Measurements from ENCODE around the gene SNTB2. TPM values are rescaled to one million over a fixed set of nuclear protein-coding genes. Genes with fewer than 3 reads are reported as not detected.
A peak's percentile ranks its signal among the peaks of the same experiment; 100 is the strongest.

SNTB2 gene
- total RNA-seq, 2 donors from 2014 or later: 34.5 to 34.8 TPM

DNA sequence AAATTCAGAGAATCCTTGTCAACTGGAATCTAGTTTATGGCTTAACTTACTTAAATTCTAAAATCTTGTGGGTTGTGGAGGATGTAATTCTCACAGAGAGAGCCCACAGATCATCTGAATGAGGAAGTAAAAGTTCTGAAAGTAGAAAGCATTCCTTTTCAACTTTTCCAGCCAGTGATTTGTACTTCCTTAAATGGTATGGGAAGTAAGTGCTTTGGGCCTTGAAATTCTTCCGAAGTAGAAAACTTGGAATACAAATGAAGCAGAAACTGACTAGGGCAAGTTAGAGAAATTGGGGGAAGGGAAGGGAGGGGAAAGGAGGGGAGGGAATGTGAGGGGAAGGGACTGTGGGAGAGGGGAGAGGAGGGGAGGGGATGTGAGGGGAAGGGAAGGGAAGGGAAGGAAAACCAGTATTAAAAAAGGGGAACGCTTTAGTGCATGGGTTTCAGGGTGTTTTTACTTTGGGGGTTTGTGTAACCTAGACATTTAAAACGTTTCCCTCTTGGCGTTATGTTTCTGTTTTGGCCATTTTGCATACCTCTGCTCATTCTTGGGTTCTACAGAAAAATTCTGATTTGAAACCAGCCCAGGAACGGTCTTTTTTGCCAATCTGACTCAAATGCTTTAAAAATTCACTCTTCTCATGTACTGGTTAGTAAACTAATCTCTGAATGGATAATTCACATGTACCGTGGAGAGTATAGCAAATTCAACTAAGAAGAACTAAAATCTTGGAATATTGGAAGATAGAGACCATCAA lies 15.5 kb upstream of the SNTB2 start:
- intact Hi-C loops (cut with DNase I): no loop called here
- Histone ChIP-seq H3K9ac (ENCODE audit: low read depth in 2 of 2, low read length in 2 of 2) (no peak overlapping the region), H3K4me3 (no peak overlapping the region), H3K36me3 (peaks cover 4% of the 10 kb centered on the region), H3K9me3 (no peaks in the 10 kb centered on the region), H3K27me3 (no peaks in the 10 kb centered on the region), H3K27ac (peak overlapping the region; percentile 47), H3K4me1 (peaks cover 11% of the 10 kb centered on the region)
- DNase-seq: no peak
- TF ChIP-seq, protein P1, sequence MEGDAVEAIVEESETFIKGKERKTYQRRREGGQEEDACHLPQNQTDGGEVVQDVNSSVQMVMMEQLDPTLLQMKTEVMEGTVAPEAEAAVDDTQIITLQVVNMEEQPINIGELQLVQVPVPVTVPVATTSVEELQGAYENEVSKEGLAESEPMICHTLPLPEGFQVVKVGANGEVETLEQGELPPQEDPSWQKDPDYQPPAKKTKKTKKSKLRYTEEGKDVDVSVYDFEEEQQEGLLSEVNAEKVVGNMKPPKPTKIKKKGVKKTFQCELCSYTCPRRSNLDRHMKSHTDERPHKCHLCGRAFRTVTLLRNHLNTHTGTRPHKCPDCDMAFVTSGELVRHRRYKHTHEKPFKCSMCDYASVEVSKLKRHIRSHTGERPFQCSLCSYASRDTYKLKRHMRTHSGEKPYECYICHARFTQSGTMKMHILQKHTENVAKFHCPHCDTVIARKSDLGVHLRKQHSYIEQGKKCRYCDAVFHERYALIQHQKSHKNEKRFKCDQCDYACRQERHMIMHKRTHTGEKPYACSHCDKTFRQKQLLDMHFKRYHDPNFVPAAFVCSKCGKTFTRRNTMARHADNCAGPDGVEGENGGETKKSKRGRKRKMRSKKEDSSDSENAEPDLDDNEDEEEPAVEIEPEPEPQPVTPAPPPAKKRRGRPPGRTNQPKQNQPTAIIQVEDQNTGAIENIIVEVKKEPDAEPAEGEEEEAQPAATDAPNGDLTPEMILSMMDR (IDR thresholded peaks at IDR 0.05): no peak

DNA sequence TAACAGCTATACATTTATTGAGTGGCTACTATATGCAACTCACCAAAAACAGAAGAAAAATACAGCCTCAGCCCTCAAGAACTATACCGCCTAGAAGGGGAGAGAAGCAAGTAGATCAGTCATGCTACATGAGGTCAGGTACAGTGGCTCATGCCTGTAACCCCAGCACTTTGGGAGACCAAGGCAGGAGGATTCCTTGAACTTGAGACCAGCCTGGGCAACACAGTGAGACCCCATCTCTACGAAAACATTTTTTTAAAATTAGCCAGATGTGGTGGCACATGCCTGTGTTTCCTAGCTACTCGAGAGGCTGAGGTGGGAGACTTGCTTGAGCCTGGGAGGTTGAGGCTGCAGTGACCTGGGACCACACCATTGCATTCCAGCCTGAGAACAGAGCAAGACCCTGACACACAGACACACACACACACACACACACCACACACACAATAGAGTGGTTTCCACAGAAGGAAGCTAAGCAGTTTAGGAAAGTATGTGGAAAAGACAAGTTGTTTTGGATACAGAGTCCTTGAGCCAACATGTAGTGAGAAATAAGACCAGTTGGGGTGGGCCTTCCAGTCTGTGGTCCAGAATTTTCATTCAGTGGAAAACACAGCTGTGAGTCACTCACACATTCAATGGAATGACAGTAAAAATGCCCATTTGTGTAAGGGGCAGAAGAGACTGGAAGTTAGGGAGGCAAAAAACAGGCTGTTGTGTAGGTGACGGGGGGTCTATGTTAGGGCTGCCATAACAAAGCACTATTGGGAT lies 10.7 kb upstream of the SNTB2 start:
- TF ChIP-seq, protein P1 (IDR thresholded peaks at IDR 0.05): no peak
- Histone ChIP-seq H3K4me3 (no peak overlapping the region), H3K36me3 (no peaks in the 10 kb centered on the region), H3K4me1 (peaks cover 11% of the 10 kb centered on the region), H3K9me3 (no peaks in the 10 kb centered on the region), H3K27ac (no peak overlapping the region), H3K9ac (ENCODE audit: low read depth in 2 of 2, low read length in 2 of 2) (no peak overlapping the region), H3K27me3 (no peaks in the 10 kb centered on the region)
- intact Hi-C loops (cut with DNase I): no loop called here
- no peak for DNase-seq

DNA sequence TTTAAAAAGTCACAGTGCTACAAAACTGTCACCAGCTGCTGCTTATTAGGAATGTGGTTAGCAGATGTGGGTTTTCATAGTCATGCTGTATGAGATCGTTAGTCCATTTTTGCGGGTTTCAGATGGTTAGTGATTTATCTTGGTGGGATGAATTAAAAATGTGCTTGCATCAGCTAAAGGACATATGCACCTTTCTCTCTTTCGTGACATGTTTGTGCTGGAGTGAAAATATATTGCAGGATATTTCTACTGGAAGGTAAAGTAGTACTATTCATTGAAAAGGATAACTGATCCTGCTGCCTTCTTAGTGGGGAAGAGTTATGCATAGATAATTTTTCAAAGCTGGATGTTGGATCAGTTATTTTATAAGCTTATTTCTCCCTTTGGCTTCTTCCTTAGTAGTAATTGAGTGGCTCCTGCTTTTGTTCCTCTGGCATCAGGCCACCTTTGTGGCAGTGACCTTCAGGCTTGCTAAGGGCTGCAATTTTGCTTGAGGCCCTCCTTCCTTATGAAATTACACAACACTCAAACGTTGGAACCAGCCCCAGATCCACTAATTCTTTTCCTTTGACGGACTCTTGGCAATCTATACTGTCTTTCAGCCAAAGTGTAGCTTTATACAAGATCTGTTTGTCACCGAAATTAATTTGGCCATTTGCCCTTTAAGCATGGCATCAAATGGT lies 7.5 kb upstream of the SNTB2 start:
- peak overlapping the region; percentile 66 for H3K27ac ChIP-seq
- no peak overlapping the region for H3K4me3 ChIP-seq
- no peaks in the 10 kb centered on the region for H3K36me3 ChIP-seq
- H3K4me1 ChIP-seq: no peaks in the 10 kb centered on the region
- no peaks in the 10 kb centered on the region for H3K27me3 ChIP-seq
- TF ChIP-seq, protein P1 (IDR thresholded peaks at IDR 0.05): no peak
- intact Hi-C loops (cut with DNase I): no loop called here
- peak overlapping the region in 1 of 2 donors; percentile 13 for H3K9ac ChIP-seq (ENCODE audit: low read depth in 2 of 2, low read length in 2 of 2)
- H3K9me3 ChIP-seq: no peaks in the 10 kb centered on the region
- DNase-seq: peak; percentile 85

DNA sequence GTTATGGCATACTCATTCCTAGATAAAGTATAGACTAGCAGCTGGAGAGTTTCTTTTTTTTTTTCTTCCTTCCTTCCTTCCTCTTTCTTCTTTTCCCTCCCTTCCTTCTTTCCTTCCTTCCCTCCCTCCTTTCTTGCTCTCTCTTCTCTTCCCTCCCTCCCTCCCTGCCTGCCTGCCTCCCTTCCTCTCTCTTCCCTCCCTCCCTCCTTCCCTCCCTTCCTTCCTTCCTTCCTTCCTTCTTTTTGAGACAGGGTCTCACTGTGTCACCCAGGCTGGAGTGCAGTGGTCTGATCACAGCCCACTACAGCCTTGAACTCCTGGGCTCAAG lies 7.0 kb upstream of the SNTB2 start:
- intact Hi-C loops (cut with DNase I): no loop called here
- Histone ChIP-seq H3K9ac (ENCODE audit: low read depth in 2 of 2, low read length in 2 of 2) (peak overlapping the region in 1 of 2 donors; percentile 13), H3K4me1 (no peaks in the 10 kb centered on the region), H3K4me3 (no peak overlapping the region), H3K9me3 (no peaks in the 10 kb centered on the region), H3K27ac (peak overlapping the region; percentile 66), H3K36me3 (no peaks in the 10 kb centered on the region), H3K27me3 (no peaks in the 10 kb centered on the region)
- DNase-seq: no peak
- TF ChIP-seq, protein P1 (IDR thresholded peaks at IDR 0.05): no peak

DNA sequence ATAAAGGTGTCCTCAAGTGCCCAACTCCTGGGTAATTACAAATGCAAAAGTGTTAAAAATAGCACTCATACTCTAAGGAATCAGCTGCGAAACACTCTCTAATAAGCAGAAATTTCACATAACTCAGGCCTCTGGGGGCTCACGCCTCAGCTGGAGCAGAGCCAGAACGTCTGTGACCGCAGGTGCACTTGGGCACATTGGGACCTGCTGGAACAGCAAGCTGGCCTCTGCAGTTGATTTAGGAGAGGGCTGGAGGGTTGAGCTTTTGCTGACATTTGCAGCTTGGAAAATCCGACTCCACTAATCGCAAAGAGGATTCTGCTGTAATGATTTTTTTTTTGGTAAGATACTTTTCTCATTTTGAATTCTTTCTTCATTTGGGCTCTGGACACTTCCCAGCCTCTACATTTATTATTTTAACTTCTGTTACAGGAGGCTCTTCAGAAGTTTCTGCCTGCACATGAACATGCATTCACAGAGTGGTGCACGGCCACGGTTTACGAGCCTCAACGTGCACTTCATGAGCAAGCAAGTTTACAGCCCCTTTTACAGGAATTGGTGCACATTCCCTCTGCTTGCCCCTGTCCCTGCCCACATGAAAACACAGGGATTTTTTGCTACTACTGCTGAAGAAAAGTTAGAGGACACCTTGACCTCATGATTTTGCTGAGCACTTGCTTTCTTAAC lies 4.1 kb upstream of the SNTB2 start:
- no peak overlapping the region for H3K27ac ChIP-seq

More for the DNA sequence above, 4.1 kb upstream of the SNTB2 start:
- no peaks in the 10 kb centered on the region for H3K36me3 ChIP-seq
- H3K9ac ChIP-seq (ENCODE audit: low read depth in 2 of 2, low read length in 2 of 2): no peak overlapping the region
- DNase-seq: no peak
- no peaks in the 10 kb centered on the region for H3K9me3 ChIP-seq
- no peaks in the 10 kb centered on the region for H3K4me1 ChIP-seq
- TF ChIP-seq, protein P1 (IDR thresholded peaks at IDR 0.05): no peak
- no peak overlapping the region for H3K4me3 ChIP-seq
- intact Hi-C loops (cut with DNase I): no loop called here
- H3K27me3 ChIP-seq: no peaks in the 10 kb centered on the region

Measured in colonic mucosa (tissue), 4 donors.